ENCODE results near the gene GATC.
"Not testable (repeated sequence)": the region's sequence is repeated elsewhere in the genome, so short reads cannot be mapped to it uniquely, and the experiment has no call there.

GRCh38 chr12:120487552-120487951 lies 41.3 kb downstream of the GATC start:
- not testable (repeated sequence) for TF ChIP-seq POLR2A, CTCF (IDR thresholded peaks at IDR 0.05)
